ENCODE data around the gene TMEM225B.

TMEM225B gene

DNA sequence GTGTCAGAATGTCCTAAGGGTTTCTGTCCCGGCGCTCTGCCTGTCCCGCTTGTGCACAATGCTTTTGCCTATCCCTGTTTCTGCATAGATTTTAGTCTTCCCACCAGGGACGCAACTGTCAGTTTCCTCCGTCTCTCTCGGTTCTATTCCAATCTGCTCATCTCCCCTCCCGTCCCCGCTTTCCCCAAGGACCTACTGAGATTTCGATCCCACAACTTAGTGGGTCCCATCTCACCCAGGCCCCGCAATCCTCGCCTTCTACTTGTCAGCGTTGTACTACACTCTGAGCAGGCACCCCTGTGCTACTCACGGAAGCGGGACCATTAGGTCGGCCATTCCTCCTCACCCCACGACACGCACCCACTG is 40.1 kb upstream of the TMEM225B start:
- peak overlapping the region; percentile 97 for H3K4me3 ChIP-seq (ENCODE audit: low read depth, low read length)
- TF ChIP-seq, protein P1, sequence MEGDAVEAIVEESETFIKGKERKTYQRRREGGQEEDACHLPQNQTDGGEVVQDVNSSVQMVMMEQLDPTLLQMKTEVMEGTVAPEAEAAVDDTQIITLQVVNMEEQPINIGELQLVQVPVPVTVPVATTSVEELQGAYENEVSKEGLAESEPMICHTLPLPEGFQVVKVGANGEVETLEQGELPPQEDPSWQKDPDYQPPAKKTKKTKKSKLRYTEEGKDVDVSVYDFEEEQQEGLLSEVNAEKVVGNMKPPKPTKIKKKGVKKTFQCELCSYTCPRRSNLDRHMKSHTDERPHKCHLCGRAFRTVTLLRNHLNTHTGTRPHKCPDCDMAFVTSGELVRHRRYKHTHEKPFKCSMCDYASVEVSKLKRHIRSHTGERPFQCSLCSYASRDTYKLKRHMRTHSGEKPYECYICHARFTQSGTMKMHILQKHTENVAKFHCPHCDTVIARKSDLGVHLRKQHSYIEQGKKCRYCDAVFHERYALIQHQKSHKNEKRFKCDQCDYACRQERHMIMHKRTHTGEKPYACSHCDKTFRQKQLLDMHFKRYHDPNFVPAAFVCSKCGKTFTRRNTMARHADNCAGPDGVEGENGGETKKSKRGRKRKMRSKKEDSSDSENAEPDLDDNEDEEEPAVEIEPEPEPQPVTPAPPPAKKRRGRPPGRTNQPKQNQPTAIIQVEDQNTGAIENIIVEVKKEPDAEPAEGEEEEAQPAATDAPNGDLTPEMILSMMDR (IDR thresholded peaks at IDR 0.05; ENCODE audit: borderline replicate concordance, insufficient read depth, low read depth, low read length) = no peak

DNA sequence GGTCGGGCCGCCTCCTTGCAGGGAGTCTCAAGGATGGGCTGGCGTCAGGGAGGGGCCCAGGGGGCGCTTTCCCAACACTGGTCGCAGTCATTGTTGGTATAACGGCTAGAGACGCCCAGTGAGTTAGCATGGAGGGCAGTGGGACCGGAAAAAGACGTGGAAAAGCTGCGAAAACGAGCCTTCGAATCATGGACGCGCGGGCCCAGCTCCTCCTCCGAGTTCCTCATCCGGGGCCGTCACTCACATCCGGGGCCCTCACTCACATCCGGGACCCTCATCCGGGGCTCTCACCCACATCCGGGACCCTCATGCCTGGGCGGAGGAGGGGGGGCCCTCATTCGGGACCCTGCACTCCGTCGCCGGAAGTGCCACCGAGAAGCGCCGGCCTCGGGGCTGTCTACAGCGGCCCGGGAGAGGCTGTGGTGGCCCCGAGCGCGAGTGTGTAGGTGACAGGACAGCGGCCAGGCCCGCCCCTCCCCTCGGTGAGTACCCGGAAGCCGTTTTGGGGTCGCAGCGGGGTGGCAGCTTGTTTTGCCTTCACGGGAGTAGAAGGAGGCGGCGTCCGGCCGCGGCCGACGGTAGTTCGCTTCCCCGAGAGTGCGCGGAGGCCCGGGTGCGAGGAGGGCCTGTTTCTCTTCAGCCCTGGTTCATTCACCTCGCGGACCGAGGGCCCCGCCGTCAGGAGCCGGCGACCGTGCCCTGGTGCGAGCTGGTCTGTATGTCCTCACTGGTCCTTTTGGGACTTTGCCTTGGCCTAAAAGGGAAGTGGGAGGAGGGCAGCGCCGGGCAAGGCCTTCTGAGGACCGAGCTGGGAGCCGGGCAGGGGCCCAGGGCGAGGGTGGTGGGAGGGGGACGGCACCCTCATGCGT is 39.5 kb upstream of the TMEM225B start, which contains the start of gene ZNF655:
TSS of gene ZNF655 (plus strand) at position 337 of the 869 bp plus-strand sequence. CDS start 1,918 bp downstream, outside the sequence.
- TF ChIP-seq, protein P1 (IDR thresholded peaks at IDR 0.05; ENCODE audit: borderline replicate concordance, insufficient read depth, low read depth, low read length) = no peak
- peak within 1 kb of the TSS; percentile 97 for H3K4me3 ChIP-seq (ENCODE audit: low read depth, low read length)

DNA sequence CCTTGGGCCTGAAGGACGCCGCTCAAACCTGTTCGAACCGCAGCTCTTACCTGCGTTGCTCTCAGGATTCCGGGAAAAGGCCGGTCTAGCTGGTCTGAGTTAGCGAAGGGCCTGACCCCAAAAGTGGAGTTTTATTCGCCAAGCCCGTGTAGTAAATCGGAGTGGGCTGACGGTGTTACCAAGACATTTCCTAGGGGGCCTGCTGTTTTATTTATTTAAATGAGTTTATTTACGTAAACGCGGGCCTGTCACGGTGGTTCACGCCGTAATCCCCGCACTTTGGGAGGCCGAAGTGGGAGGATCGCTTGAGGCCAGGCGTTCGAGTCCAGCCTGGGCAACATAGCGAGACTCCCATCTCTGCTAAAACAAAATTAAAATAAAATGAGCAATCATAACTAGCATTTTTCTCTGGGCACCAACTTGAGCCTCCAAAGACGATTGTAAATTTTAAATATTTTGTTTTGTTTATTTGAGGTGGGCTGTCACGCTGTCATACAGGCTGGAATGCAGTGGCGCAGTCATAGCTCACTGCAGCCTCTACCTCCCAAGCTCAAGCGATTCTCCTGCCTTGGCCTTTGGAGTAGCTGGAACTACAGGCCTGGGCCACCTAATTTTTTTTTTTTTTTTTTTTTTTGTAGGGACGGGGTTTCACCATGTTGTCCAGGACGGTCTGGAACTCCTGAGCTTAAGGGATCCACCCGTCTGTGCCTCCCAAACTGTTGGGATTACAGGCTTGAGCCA is 38.7 kb upstream of the TMEM225B start:
- TF ChIP-seq, protein P1 (IDR thresholded peaks at IDR 0.05; ENCODE audit: borderline replicate concordance, insufficient read depth, low read depth, low read length) = no peak
- H3K4me3 ChIP-seq (ENCODE audit: low read depth, low read length) = peak overlapping the region; percentile 97

- TF ChIP-seq, protein P1 (IDR thresholded peaks at IDR 0.05; ENCODE audit: borderline replicate concordance, insufficient read depth, low read depth, low read length) = no peak
- no peak overlapping the region for H3K4me3 ChIP-seq (ENCODE audit: low read depth, low read length)
Measured at GRCh38 chr7:99560834-99561736, 37.0 kb upstream of the TMEM225B start.

GRCh38 chr7:99561737-99562051 is 36.4 kb upstream of the TMEM225B start:
- H3K4me3 ChIP-seq (ENCODE audit: low read depth, low read length) = no peak overlapping the region
- TF ChIP-seq, protein P1 (IDR thresholded peaks at IDR 0.05; ENCODE audit: borderline replicate concordance, insufficient read depth, low read depth, low read length) = no peak

DNA sequence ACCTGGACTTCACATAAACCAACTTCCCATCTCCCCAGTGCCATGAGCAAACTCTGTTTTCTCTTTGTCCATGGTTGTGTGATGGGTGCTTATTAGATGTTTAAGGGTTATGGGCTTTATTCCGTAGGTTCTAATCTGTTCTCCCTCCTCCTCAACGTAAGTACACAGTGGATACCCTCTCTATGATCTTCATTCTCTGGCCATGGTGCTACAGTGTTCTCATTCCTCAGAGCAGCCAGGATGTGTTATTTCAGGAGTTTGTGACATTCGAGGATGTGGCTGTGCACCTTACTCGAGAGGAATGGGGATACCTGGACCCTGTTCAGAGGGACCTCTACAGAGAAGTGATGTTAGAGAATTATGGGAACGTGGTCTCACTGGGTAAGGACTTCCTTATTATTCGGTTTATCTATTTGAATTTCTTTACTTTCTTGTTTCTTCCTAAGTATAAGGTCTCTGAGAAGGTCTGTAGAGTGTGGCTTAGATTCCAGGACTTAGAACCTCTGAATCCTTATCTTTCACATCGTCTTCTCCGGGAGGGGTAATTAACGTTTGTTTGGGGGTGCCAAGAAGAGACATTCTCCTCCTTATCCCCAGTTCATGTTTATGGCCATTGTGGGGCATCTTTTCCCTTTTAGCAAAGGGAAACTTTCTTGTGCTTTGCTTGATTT is 35.8 kb upstream of the TMEM225B start:
- no peak overlapping the region for H3K4me3 ChIP-seq (ENCODE audit: low read depth, low read length)
- TF ChIP-seq, protein P1 (IDR thresholded peaks at IDR 0.05; ENCODE audit: borderline replicate concordance, insufficient read depth, low read depth, low read length) = no peak

Measured in GM12875 (cell line).